Iris pigment epithelial cell (primary cell): ENCODE data around the gene KIAA0232.
"Not testable (repeated sequence)": the region's sequence is repeated elsewhere in the genome, so short reads cannot be mapped to it uniquely, and the experiment has no call there.

Source experiments
- DNase-seq: peaks from one replicate; pipeline ENCODE4 v3.0.0-alpha.2; 2011; ENCODE audit warnings: low read depth

Gene KIAA0232

DNA sequence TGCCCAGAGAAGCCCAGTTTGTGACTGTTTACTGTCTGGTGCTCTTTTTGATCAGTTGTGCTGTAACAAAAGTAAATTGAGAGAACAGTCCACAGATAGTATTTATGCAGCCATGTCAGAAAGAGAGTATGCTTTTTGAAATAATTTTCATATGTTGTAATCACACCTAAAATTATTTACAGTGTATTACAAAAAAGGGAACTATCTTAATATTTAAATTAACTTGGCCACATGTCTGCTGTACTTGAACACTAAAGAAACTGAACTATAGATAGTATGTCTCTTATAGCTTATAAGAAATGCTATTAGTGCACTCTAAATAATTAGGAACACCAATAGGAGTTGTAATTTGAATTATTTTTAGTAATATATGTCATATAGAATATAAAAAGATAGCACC lies 30.2 kb downstream of the KIAA0232 start:
- DNase-seq = no peak

GRCh38 chr4:6813725-6814124 lies 31.2 kb downstream of the KIAA0232 start:
- no peak for DNase-seq

DNA sequence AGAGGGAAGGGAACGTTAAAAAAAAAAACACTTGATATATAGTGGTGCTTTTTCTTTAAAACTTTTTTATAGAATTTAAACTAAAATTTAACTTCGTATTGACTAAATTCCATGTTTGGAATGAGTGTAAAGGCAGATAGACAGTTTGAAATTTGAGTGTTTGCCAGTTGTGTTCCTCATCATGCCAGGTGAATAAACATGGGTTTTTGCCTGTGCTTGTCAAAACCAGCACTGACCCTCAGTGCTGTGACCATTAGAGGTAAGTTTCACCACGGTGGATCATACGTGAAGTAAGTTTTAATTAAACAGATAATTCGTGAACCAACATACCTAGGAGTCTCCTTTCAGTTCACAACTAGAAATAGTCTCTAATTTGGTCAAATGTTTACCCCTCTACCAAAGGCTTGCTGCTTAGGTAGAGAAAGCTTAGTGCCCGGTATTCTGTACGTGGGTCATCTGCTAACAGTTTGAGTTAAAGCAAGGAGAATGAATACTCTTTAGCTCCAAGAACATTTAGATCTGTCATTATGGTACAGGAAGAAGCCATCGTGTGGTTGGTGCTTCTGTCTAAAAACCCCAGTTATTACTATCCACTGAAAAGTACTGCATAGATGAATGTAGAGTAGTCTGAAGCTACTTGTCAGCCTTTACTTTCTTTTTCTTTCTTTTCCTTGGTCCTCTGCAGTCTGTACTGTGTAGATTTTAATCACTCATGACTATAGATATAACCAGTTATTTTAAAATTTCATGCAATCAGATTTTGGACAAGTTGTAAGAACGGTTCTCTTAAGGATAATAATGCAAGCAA lies 32.7 kb downstream of the KIAA0232 start:
- no peak for DNase-seq

DNA sequence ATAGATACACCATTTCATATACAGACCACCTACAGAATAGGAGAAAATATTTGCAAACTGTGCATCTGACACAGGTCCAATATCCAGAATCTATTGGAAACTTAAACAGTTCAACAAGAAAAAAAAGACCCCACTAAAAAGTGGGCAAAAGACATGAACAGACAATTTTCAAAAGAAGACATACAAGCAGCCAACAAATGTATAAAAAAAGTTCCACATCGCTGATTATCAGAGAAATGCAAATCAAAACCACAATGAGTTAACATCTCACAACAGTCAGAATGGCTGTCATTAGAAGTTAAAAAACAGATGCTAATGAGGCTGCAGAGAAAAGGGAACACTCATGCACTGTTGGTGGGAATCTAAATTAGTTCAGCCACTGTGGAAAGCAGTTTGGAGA lies 36.8 kb downstream of the KIAA0232 start:
- no peak for DNase-seq

- DNase-seq = no peak
Measured at GRCh38 chr4:6820695-6821094, 38.2 kb downstream of the KIAA0232 start.

- no peak for DNase-seq
Measured at GRCh38 chr4:6824071-6824470, 41.5 kb downstream of the KIAA0232 start.

GRCh38 chr4:6824772-6825402 lies 42.4 kb downstream of the KIAA0232 start:
- DNase-seq = no peak

GRCh38 chr4:6825403-6825802 lies 42.9 kb downstream of the KIAA0232 start:
- no peak for DNase-seq

DNA sequence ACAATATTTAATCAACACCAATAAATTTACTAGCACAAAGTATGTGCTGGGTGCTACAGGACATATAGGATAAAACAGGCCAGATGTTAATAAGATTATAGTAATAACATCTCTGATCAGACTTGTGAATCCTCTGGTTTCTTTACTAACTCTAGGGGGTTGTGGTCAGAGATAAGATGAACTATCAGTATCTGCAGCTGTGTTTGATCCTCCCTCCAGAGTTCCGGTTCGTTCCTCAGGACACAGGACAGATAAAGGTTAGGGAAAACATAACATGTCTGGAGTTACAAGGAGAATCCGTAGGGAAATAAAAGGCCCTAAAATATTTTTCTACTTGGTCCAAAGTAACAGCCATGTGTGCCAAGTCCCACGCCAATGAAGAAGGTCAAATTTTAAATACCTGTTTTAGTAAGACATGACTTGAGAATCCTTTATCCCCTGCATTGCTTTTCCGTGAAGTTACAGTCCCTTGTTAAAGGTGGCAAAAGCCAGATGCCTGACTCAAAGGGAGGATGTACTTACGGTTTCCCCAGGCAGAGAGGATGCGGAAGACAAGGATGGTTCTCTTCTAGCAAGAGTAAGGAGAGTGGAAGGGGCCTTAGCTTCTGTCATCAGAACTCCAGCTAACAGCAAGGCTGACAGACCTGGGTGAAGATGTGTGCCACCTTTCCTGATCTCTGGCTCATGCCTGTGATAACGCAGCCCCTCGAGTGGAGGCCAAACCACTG lies 44.4 kb downstream of the KIAA0232 start:
- no peak for DNase-seq

- no peak for DNase-seq
Measured at GRCh38 chr4:6829086-6829485, 46.6 kb downstream of the KIAA0232 start.

GRCh38 chr4:6834867-6835266 lies 52.3 kb downstream of the KIAA0232 start:
- peak; percentile 67 for DNase-seq

DNA sequence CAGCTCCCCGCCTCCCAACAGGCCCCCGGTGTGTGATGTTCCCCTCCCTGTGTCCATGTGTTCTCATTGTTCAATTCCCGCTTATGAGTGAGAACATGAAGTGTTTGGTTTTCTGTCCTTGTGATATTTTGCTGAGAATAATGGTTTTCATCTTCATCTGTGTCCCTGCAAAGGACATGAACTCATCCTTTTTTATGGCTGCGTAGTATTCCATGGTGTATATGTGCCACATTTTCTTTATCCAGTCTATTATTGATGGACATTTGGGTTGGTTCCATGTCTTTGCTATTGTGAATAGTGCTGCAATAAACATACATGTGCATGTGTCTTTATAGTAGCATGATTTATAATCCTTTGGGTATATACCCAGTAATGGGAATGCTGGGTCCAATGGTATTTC lies 53.1 kb downstream of the KIAA0232 start:
- not testable (repeated sequence) for DNase-seq

DNA sequence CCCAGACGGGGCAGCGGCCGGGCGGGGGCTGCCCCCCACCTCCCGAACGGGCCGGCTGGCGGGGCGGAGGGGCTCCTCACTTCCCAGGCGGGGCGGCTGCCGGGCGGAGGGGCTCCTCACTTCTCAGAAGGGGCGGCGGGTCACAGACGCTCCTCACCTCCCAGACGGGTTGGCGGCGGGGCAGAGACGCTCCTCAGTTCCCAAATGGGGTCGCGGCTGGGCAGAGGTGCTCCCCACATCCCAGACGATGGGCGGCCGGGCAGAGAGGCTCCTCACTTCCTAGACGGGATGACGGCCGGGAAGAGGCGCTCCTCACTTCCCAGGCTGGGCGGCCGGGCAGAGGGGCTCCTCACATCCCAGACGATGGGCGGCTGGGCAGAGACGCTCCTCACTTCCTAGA lies 54.6 kb downstream of the KIAA0232 start:
- DNase-seq = not testable (repeated sequence)

DNA sequence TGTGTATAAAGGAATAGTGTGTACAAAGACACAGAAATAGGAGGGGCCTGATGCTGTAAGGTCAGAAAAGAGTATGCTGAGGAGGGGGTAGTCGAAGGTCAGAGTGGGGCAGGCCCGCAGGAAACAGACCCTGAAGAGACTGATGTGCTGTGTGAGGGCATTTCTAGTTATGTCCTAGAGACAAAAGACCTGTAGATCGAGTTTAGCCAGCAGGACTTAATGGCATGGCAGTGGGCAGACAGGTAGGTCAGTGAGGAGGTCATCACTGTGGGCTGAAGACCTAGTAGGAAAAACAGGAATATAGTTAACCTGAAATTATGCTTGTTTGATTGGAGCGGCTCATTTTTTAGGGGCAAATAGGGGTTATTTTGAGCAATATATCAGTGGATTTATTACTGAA lies 57.1 kb downstream of the KIAA0232 start:
- no peak for DNase-seq

- DNase-seq = peak; percentile 39
Measured at GRCh38 chr4:6840062-6840976, 57.8 kb downstream of the KIAA0232 start.

- no peak for DNase-seq
Measured at GRCh38 chr4:6845027-6845426, 62.5 kb downstream of the KIAA0232 start.

DNA sequence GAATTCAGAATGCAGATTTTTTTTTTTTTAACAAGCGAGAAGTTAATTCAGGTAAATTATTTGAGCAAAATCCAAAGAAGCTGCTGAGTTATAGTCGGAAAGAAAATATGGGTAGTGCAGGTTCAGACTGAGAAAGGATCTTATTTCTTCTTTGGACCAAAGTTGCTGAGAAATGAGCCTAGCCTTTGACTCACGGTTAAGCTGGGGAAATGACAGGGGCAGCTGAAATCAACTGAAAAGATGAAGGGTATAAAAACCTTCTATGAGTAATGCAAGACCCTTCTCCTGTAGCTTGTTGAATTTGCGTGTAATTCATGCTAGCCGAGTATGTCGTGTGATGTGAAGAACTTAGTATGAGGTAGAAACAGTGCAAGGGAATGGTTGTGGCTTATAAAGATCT lies 63.0 kb downstream of the KIAA0232 start:
- no peak for DNase-seq

GRCh38 chr4:6847178-6847577 lies 64.7 kb downstream of the KIAA0232 start:
- DNase-seq = no peak

DNA sequence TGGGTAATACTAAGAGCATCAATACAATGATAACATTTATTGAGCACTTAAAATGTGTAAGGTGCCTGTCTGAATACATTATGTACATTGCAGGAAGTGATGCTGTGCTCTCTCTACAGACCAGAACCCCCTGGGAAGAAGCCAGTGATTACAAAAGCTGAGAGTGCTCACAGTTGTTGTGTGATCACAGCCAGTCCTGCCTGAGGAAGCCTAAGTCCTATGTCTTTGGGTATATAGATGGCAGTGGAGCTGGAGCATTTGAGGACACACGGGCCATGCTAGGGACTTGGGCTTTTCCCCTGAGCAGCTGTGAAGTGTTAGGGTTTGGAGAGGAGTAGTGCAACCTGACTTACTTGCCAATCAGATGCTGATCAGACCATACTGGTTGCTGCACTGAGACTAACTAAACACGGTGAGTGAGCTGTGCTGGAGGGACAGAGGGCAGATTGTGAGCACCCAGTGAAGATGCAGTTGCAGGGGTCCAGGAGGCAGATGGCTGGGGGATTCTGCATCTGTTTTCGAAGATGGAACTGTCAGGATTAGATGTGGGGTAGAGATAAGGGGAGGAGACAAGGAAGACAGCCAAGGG lies 66.3 kb downstream of the KIAA0232 start:
- DNase-seq = peak; percentile 35

DNA sequence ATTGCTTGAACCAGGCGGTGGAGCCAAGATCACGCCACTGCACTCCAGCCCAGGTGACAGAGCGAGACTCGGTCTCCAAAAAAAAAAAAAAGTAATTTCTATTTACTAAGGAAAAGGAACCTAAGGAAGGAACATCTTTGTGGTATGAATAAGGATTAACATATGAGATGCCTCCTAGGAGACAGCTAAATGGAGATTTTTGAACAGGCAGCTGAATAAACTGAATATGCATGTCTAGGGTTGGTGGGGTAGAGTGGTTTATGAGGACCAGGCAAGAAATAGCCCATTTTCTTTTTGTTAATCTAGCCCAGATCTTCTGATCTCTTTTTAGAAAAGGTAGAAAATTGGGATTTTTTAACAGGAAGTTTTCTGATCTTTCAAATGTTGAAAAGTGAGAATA lies 67.2 kb downstream of the KIAA0232 start:
- no peak for DNase-seq

- no peak for DNase-seq
Measured at GRCh38 chr4:6851431-6851830, 68.9 kb downstream of the KIAA0232 start.

GRCh38 chr4:6851962-6852361 lies 69.4 kb downstream of the KIAA0232 start:
- no peak for DNase-seq
